Endodermal cell (in vitro differentiated cells): ENCODE data around the gene NAA50. TPM values are rescaled to one million over a fixed set of nuclear protein-coding genes. Genes with fewer than 3 reads are reported as not detected.

Experiments
- DNase-seq: peaks from one replicate; pipeline ENCODE4 v3.0.0-alpha.2; 2017
- H3K27ac ChIP-seq: 2 replicates; pipeline ENCODE4 v1.5.1; 2013; ENCODE audit warnings: mild to moderate bottlenecking, low read depth, low read length, moderate library complexity
- H3K27me3 ChIP-seq: 2 replicates; pipeline ENCODE4 v1.6.1; 2013; ENCODE audit warnings: mild to moderate bottlenecking, low read length, moderate library complexity; ENCODE audit not compliant: insufficient read depth, control insufficient read depth, poor library complexity, severe bottlenecking
- H3K36me3 ChIP-seq: 2 replicates; pipeline ENCODE4 v1.7.0; 2013; ENCODE audit warnings: mild to moderate bottlenecking, low read length, moderate library complexity; ENCODE audit not compliant: control insufficient read depth, insufficient read depth
- H3K4me1 ChIP-seq: one replicate; pipeline ENCODE4 v1.7.0; 2013; ENCODE audit warnings: low read length; ENCODE audit not compliant: control insufficient read depth, insufficient read depth
- H3K4me3 ChIP-seq: 2 replicates; pipeline ENCODE4 v1.5.1; 2013; ENCODE audit warnings: mild to moderate bottlenecking, low read length, moderate library complexity
- H3K9ac ChIP-seq: 2 replicates; pipeline ENCODE4 v1.6.1; 2013; ENCODE audit warnings: mild to moderate bottlenecking, low read length, moderate library complexity; ENCODE audit not compliant: poor library complexity, severe bottlenecking; ENCODE audit errors: extremely low read depth
- H3K9me3 ChIP-seq: 2 replicates; pipeline ENCODE4 v1.6.1; 2013; ENCODE audit warnings: mild to moderate bottlenecking, low read length, moderate library complexity; ENCODE audit not compliant: control insufficient read depth
- H3K27ac Mint-ChIP-seq: 2 replicates; pipeline ENCODE4 v1.8.0; 2020; ENCODE audit warnings: mixed read lengths
- H3K27me3 Mint-ChIP-seq: 2 replicates; pipeline ENCODE4 v1.8.0; 2021; ENCODE audit warnings: mild to moderate bottlenecking, mixed read lengths; ENCODE audit not compliant: insufficient read depth
- H3K36me3 Mint-ChIP-seq: 2 replicates; pipeline ENCODE4 v1.8.0; 2020; ENCODE audit warnings: low read depth, mixed read lengths
- H3K4me1 Mint-ChIP-seq: 2 replicates; pipeline ENCODE4 v1.8.0; 2020; ENCODE audit warnings: mixed read lengths
- H3K4me3 Mint-ChIP-seq: 2 replicates; pipeline ENCODE4 v1.8.0; 2020; ENCODE audit warnings: mild to moderate bottlenecking, moderate library complexity, mixed read lengths
- H3K9me3 Mint-ChIP-seq: 2 replicates; pipeline ENCODE4 v1.8.0; 2020; ENCODE audit warnings: mild to moderate bottlenecking, mixed read lengths
- CTCF ChIP-seq: fragments of 200-600 bp; sonication (generic); conservative IDR thresholded peaks from 2 replicates; pipeline ENCODE4 v1.5.0; 2021; ENCODE audit warnings: antibody characterized with exemption, mild to moderate bottlenecking
- WGBS, 2 experiments: methylation state at CpG; one replicate each; pipeline versions ENCODE4 v1.1.5 to v1.1.7; 2013; ENCODE audit warnings: missing lambda C conversion rate in 2 of 2, mixed read lengths in 1 of 2; ENCODE audit not compliant: insufficient coverage in 1 of 2, insufficient read length in 1 of 2; 5-methylcytosine and 5-hydroxymethylcytosine counted together
- total RNA-seq, 2 donors: library from RNA; stranded (reverse); fragmentation: NEBNext Ultra II Directional in 1 of 2; extraction: Animal tissue kit (Norgen Biotek cat#: 25700) in 1 of 2; gene quantifications; 2 replicates in 1 of 2; 3 replicates in 1 of 2; pipeline ENCODE4 v1.2.1, GENCODE V29; 2021

The NAA50 gene
- total RNA-seq, 2 donors from 2014 or later, result 137 to 150 TPM

GRCh38 chr3:113751141-113751540, 5.1 kb upstream of the NAA50 start:
- Histone ChIP-seq H3K9me3 (no peaks in the 10 kb centered on the region), H3K27me3 (no peaks in the 10 kb centered on the region), H3K9ac (no peak overlapping the region), H3K4me3 (no peak overlapping the region), H3K4me1 (peaks cover 3% of the 10 kb centered on the region), H3K36me3 (no peaks in the 10 kb centered on the region), H3K27ac (no peak overlapping the region)
- H3K27me3 Mint-ChIP-seq, result no peaks in the 10 kb centered on the region
- H3K4me1 Mint-ChIP-seq, result peaks cover 28% of the 10 kb centered on the region
- DNase-seq, result no peak
- H3K36me3 Mint-ChIP-seq, result peaks cover 5% of the 10 kb centered on the region
- H3K9me3 Mint-ChIP-seq, result no peaks in the 10 kb centered on the region
- TF ChIP-seq CTCF, result no peak
- no peak overlapping the region for H3K27ac Mint-ChIP-seq
- no peak overlapping the region for H3K4me3 Mint-ChIP-seq

DNA sequence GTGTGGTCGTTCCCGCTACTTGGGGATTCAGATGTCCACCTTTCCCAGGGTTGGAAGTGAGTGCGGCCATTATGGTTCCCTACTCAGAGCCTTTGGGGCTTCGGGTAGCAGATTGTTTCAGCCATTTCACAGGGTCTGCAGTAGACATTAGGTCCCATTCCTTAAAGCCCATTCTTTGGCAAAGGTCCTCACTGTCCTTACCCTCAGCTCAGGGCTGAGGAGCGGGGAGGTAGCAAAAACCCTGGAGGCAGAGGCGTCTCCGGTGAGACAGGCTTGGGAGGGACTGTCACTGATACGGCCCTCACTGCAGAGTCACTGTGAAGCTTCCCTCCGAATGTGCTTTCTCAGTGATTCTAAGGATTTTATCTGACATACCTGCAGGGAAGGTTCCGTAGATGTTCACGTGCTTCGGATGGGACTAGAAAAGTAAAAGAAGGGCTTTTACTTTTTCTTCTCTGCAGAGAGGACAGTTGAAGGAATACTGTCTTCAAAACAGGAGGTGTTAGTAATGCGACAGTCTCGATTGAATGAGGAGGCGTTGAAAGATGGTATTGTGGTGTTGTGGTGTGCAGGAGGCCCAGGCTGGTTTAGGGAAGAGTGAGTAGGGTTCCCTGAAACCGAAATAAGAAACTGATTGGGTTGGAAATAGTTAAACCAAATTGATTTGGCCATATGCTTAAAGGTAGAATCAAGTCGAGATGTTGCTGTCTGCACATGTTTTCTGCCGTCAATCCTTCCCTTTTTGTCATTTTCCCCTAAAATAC, 1.4 kb upstream of the NAA50 start:
- Histone ChIP-seq H3K27me3 (no peaks in the 10 kb centered on the region), H3K4me1 (peaks cover 9% of the 10 kb centered on the region), H3K9ac (peak overlapping the region; percentile 96), H3K9me3 (no peaks in the 10 kb centered on the region), H3K4me3 (peak overlapping the region; percentile 97), H3K36me3 (no peaks in the 10 kb centered on the region), H3K27ac (peak overlapping the region; percentile 47)
- H3K27me3 Mint-ChIP-seq, result no peaks in the 10 kb centered on the region
- no peak for DNase-seq
- H3K4me1 Mint-ChIP-seq, result peaks cover 36% of the 10 kb centered on the region
- H3K9me3 Mint-ChIP-seq, result no peaks in the 10 kb centered on the region
- peak overlapping the region; percentile 97 for H3K4me3 Mint-ChIP-seq
- peak overlapping the region; percentile 99 for H3K27ac Mint-ChIP-seq
- H3K36me3 Mint-ChIP-seq, result no peaks in the 10 kb centered on the region
- 2 to 4% methylated on average over 15 to 18 of the region's 18 CpGs for WGBS, 2 experiments
- no peak for TF ChIP-seq CTCF

DNA sequence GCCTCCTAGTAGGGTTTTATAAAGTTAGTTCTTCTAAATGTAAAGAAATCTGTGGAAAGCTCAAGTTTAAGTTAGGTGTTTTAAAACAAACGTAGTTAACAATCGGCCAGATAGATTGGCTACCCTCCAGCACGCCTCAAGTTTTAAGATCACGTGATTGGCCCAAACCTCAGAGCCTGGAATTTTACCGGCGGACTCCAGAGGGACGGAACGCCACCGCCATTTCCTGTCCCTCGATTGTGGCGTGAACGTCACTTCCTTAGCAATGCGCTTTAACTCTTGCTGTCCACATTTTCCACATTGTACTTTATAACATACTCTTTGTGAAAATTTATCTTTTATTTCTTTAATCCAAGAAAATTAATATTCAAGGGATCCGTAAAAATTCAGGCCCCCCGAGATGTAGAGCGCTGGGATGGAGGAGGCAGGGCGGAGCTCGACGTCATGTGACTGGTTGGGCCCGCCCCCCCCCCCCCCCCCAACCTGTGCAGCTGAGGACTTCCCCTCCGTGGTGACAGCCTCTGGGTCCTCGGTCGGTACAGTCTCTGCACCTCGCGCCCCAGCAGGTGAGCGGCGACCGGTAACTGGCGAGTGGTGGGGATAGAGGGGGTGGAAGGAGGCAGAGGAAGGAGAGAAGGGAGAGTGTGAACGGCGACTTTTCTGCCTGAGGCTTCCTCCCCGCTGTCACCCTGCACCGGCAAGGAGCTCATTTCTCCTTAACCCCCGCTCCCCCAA, 666 bp upstream of the NAA50 start, which contains the start of gene ATP6V1A:
Gene ATP6V1A, plus strand, starts transcription at position 488 of the 735 bp plus-strand sequence. CDS start 31,719 bp downstream, outside the sequence.
- Mint-ChIP-seq H3K27me3 (no peaks in the 10 kb centered on the region), H3K4me1 (peaks cover 36% of the 10 kb centered on the region), H3K36me3 (no peaks in the 10 kb centered on the region), H3K4me3 (peak within 1 kb of the TSS; percentile 97), H3K27ac (peak within 1 kb of the TSS; percentile 99), H3K9me3 (no peaks in the 10 kb centered on the region)
- Histone ChIP-seq H3K4me1 (peaks cover 9% of the 10 kb centered on the region), H3K27ac (peak within 1 kb of the TSS; percentile 100), H3K27me3 (no peaks in the 10 kb centered on the region), H3K36me3 (no peaks in the 10 kb centered on the region), H3K4me3 (peak within 1 kb of the TSS; percentile 97), H3K9me3 (no peaks in the 10 kb centered on the region), H3K9ac (peak within 1 kb of the TSS; percentile 96)
- peak; percentile 94 for DNase-seq
- WGBS, 2 experiments, result 0% methylated on average over 9 to 30 of the region's 34 CpGs
- no peak for TF ChIP-seq CTCF
